Right lobe of liver (tissue), 4 donors: ENCODE measurements around the gene ACSF3.

Experiments used
- POLR2A ChIP-seq: fragments of 450-650 bp; IDR thresholded peaks from one replicate; pipeline ENCODE4 v1.6.1; 2017; ENCODE audit warnings: antibody characterized with exemption, mild to moderate bottlenecking
- TF ChIP-seq, protein P1 (sequence below), 4 donors: fragments of 200-600 bp in 3 of 4; fragments of 450-650 bp in 1 of 4; IDR thresholded peaks; one replicate each; pipeline versions ENCODE4 v1.5.1 to v1.8.0; 2016 to 2022; ENCODE audit warnings: antibody characterized with exemption in 4 of 4, mild to moderate bottlenecking in 2 of 4
- donor health status: DM: no; HTN: no; CAD: no.
- donor health status: DM: no; HTN: no; CAD: no.
- donor health status: DM: no; HTN: yes; CAD: no.

DNA sequence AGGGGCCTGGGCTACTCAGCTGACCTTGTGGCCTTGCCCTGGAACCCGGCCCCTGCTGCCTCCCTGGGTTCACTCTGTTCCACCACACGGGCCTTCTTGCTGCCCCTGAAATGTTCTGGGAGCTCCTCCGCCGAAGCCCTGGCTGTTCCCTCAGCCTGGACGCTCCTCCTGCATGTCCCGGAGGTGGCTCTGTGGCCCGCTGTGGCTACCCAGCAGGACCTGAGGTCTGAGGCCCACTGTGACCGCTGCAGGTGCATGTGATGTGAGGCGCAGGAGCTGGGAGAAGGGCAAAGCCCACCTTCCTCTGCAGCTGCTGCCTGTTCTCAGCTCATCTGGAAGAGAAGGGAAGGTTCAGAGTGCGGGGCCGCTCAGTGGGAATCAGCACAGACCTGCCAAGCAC, 38.9 kb upstream of the ACSF3 start:
- TF ChIP-seq, protein P1, sequence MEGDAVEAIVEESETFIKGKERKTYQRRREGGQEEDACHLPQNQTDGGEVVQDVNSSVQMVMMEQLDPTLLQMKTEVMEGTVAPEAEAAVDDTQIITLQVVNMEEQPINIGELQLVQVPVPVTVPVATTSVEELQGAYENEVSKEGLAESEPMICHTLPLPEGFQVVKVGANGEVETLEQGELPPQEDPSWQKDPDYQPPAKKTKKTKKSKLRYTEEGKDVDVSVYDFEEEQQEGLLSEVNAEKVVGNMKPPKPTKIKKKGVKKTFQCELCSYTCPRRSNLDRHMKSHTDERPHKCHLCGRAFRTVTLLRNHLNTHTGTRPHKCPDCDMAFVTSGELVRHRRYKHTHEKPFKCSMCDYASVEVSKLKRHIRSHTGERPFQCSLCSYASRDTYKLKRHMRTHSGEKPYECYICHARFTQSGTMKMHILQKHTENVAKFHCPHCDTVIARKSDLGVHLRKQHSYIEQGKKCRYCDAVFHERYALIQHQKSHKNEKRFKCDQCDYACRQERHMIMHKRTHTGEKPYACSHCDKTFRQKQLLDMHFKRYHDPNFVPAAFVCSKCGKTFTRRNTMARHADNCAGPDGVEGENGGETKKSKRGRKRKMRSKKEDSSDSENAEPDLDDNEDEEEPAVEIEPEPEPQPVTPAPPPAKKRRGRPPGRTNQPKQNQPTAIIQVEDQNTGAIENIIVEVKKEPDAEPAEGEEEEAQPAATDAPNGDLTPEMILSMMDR (IDR thresholded peaks at IDR 0.05) = no peak
- no peak for TF ChIP-seq POLR2A
